ENCODE results near the gene PLAC8.

- TF ChIP-seq POLR2AphosphoS5 (IDR thresholded peaks at IDR 0.05; ENCODE audit: low read depth, low read length), result no peak
- TF ChIP-seq TAF1 (IDR thresholded peaks at IDR 0.05; ENCODE audit: borderline replicate concordance, insufficient read depth, low read length), result no peak
- TF ChIP-seq SIN3A (IDR thresholded peaks at IDR 0.05; ENCODE audit: borderline replicate concordance, insufficient read depth, low read length), result no peak
- TF ChIP-seq, protein P1, sequence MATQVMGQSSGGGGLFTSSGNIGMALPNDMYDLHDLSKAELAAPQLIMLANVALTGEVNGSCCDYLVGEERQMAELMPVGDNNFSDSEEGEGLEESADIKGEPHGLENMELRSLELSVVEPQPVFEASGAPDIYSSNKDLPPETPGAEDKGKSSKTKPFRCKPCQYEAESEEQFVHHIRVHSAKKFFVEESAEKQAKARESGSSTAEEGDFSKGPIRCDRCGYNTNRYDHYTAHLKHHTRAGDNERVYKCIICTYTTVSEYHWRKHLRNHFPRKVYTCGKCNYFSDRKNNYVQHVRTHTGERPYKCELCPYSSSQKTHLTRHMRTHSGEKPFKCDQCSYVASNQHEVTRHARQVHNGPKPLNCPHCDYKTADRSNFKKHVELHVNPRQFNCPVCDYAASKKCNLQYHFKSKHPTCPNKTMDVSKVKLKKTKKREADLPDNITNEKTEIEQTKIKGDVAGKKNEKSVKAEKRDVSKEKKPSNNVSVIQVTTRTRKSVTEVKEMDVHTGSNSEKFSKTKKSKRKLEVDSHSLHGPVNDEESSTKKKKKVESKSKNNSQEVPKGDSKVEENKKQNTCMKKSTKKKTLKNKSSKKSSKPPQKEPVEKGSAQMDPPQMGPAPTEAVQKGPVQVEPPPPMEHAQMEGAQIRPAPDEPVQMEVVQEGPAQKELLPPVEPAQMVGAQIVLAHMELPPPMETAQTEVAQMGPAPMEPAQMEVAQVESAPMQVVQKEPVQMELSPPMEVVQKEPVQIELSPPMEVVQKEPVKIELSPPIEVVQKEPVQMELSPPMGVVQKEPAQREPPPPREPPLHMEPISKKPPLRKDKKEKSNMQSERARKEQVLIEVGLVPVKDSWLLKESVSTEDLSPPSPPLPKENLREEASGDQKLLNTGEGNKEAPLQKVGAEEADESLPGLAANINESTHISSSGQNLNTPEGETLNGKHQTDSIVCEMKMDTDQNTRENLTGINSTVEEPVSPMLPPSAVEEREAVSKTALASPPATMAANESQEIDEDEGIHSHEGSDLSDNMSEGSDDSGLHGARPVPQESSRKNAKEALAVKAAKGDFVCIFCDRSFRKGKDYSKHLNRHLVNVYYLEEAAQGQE (IDR thresholded peaks at IDR 0.05; ENCODE audit: insufficient read depth in 1 of 2, low read depth in 2 of 2, low read length in 2 of 2), result no peak
- no peak for TF ChIP-seq FOXP2 (optimal IDR thresholded peaks at IDR 0.05; ENCODE audit: borderline replicate concordance, extremely low read depth, extremely low read length, insufficient read depth)
Observed at GRCh38 chr4:83132065-83132464, 17.5 kb upstream of the PLAC8 start.

All from PFSK-1 (cell line).